HEK293 (cell line): ENCODE measurements around the gene LAYN.

ENCODE experiments used
- FEZF1 ChIP-seq: fragments of 450-650 bp; formaldehyde crosslinking; IDR thresholded peaks from 2 replicates; pipeline ENCODE4 v1.5.1; 2016; ENCODE audit warnings: missing biosample characterization, missing genetic modification characterization
- SP7 ChIP-seq: fragments of 450-650 bp; formaldehyde crosslinking; IDR thresholded peaks from 2 replicates; pipeline ENCODE4 v1.5.1; 2016; ENCODE audit warnings: missing biosample characterization, missing genetic modification characterization
- ZNF184 ChIP-seq: fragments of 450-650 bp; IDR thresholded peaks from 2 replicates; pipeline ENCODE4 v1.5.1; 2018; ENCODE audit warnings: missing biosample characterization, mild to moderate bottlenecking, missing genetic modification characterization
- TF ChIP-seq, protein P1 (sequence below): fragments of 450-650 bp; formaldehyde crosslinking; IDR thresholded peaks from 2 replicates; pipeline ENCODE4 v1.5.1; 2016; ENCODE audit warnings: missing biosample characterization, missing genetic modification characterization

GRCh38 chr11:111570796-111571195 is 30.3 kb downstream of the LAYN start:
- no peak for TF ChIP-seq SP7 (tag by site-specific recombination)
- TF ChIP-seq, protein P1, sequence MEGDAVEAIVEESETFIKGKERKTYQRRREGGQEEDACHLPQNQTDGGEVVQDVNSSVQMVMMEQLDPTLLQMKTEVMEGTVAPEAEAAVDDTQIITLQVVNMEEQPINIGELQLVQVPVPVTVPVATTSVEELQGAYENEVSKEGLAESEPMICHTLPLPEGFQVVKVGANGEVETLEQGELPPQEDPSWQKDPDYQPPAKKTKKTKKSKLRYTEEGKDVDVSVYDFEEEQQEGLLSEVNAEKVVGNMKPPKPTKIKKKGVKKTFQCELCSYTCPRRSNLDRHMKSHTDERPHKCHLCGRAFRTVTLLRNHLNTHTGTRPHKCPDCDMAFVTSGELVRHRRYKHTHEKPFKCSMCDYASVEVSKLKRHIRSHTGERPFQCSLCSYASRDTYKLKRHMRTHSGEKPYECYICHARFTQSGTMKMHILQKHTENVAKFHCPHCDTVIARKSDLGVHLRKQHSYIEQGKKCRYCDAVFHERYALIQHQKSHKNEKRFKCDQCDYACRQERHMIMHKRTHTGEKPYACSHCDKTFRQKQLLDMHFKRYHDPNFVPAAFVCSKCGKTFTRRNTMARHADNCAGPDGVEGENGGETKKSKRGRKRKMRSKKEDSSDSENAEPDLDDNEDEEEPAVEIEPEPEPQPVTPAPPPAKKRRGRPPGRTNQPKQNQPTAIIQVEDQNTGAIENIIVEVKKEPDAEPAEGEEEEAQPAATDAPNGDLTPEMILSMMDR (tag by site-specific recombination) = no peak
- no peak for TF ChIP-seq FEZF1 (tag by site-specific recombination)
- TF ChIP-seq ZNF184 (tag by site-specific recombination) = no peak
